ENCODE measurements around the gene RIMKLB. TPM values are rescaled to one million over a fixed set of nuclear protein-coding genes. Genes with fewer than 3 reads are reported as not detected.
"Not testable (repeated sequence)": the region's sequence is repeated elsewhere in the genome, so short reads cannot be mapped to it uniquely, and the experiment has no call there.

RIMKLB gene
- total RNA-seq, 2 experiments from 2014 or later, result 4.7 TPM

DNA sequence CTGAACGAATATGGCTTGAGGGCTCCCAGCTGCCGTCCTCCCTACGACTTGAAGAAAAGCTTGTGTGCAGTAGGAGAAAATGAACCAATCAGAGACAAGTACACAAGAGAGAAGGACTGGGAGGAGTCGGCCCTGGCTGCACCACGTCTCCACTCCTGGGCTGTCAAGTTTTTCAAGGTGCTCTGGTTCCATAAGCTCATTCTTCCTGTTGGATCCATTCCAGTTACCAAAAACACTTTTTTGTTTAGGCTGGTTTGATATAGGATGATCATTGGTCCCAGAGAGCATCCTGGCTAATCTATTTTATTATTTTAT is 121.8 kb downstream of the RIMKLB start:
- Mint-ChIP-seq H3K9me3 (no peaks in the 10 kb centered on the region), H3K27ac (no peak overlapping the region), H3K4me1 (no peaks in the 10 kb centered on the region), H3K27me3 (peaks cover 4% of the 10 kb centered on the region), H3K36me3 (ENCODE audit: low read depth) (no peaks in the 10 kb centered on the region), H3K4me3 (no peak overlapping the region)
- POLR2A ChIA-PET, result no interaction called here
- CTCF ChIA-PET, result interaction anchor here (0.9 to 1.6 kb wide), 2 partner anchors 22 to 224 kb away, joined by 3 read pairs; no protein-coding TSS in a partner anchor
- no peak for DNase-seq

DNA sequence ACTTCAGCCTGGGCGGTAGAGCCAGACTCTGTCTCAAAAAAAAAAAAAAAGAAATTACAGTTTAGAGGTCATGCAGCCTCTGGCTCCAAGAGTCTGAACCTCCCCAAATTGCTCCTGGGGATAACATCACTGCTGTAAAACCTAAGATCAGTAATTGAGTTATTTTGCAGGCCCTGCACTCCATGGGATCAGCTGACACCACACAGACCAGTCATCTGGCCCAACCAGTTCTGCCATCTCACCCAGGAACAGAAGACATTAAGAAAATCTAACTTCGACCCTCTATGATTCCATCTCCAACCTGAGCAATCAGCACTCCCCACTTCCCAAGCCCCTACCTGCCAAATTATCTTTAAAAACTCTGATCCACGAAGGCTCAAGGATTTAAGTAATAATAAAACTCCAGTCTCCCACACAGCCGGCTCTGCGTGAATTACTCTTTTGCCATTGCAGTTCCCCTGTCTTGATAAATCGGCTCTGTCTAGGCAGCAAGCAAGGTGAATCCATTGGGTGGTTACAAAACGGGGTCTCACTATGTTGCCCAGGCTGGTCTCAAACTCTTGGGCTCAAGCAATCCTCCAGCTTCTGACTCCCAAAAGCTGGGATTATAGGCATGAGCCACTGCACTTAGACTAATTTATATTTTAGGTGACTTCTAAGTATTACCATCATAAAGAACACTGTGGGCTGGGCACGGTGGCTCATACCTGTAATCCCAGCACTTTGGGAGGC is 123.1 kb downstream of the RIMKLB start:
- POLR2A ChIA-PET; CTCF ChIA-PET; DNase-seq; H3K4me1 Mint-ChIP-seq; H3K27ac Mint-ChIP-seq; H3K9me3 Mint-ChIP-seq; H3K4me3 Mint-ChIP-seq; H3K36me3 Mint-ChIP-seq (ENCODE audit: low read depth): not testable (repeated sequence)
- H3K27me3 Mint-ChIP-seq, result peaks cover 10% of the 10 kb centered on the region

DNA sequence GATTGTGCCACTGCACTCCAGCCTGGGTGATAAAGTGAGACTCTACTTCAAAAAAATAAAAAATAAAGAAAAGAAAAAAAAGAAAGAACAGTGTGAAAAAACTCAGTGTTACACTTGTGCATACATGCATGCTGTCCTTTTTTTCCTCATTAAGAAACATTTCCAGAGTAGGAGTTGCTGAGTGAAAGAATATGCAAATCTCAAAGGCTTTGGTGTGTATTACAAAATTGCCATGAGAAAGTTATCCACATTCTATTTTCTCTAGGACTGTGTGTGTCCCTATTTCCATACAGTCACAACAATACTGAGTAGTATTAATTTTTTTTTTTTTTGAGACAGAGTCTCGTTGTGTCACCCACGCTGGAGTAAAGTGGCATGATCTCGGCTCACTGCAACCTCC is 123.8 kb downstream of the RIMKLB start:
- ChIA-PET CTCF (no interaction called here), POLR2A (no interaction called here)
- H3K27ac Mint-ChIP-seq, result no peak overlapping the region
- peaks cover 10% of the 10 kb centered on the region for H3K27me3 Mint-ChIP-seq
- no peaks in the 10 kb centered on the region for H3K9me3 Mint-ChIP-seq
- no peaks in the 10 kb centered on the region for H3K36me3 Mint-ChIP-seq (ENCODE audit: low read depth)
- no peak for DNase-seq
- H3K4me3 Mint-ChIP-seq, result no peak overlapping the region
- no peaks in the 10 kb centered on the region for H3K4me1 Mint-ChIP-seq

DNA sequence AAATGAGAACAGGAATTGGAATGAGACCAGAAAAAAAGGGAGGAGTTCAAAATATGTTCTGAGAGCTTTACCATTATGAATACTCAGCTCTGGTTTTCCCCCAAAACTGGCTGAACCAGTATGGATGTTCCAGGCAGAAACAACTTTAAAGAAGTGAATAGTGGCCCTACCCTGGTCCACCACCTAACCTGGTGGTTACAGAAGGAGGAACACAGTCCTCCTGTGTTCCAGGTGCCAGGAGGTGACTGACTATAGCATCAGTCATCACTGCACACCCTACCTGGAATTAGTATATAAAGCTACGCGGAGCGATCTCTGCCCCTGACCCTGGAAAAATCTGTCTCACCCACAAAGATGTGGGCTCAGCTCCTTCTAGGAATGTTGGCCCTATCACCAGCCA is 124.5 kb downstream of the RIMKLB start, which contains the start of gene A2ML1:
Gene A2ML1, plus strand, starts transcription at position 324 of the 400 bp plus-strand sequence. Its CDS starts 31 bp downstream, at position 355.
- POLR2A ChIA-PET, result no interaction called here
- Mint-ChIP-seq H3K27me3 (peaks cover 13% of the 10 kb centered on the region), H3K4me1 (peaks cover under 1% of the 10 kb centered on the region), H3K9me3 (no peaks in the 10 kb centered on the region), H3K4me3 (no peak within 1 kb of the TSS), H3K36me3 (ENCODE audit: low read depth) (no peaks in the 10 kb centered on the region), H3K27ac (no peak within 1 kb of the TSS)
- CTCF ChIA-PET, result no interaction called here
- no peak for DNase-seq

DNA sequence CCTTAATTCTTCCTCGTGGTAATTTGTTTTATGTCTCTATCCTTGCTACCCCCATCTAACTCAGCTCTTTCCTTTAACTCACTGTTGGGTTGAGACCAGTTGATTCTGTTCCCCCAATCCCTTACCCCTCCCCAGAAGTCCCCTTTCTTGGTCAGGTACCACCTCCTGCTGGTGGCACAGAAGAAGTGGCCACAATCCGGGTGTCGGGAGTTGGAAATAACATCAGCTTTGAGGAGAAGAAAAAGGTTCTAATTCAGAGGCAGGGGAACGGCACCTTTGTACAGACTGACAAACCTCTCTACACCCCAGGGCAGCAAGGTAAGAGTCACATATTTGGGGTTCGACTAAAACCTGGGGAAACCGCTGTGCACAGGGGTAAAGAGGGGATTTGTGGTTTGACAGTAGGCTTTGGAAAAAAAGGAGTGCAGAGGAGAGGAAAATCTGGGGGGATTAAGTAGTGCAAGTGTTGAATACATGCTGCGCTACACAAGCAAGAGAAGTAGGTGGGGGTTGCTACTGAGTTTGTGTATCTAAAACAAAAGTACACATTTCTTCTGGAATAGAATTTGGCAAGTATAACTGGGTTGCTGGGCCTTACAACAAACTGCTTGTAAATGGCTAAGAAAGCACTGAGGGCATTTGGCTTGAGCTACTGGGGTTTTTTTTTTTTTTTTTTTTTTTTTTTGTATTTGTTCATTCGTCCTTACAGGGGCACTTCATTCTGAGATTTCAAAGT is 125.9 kb downstream of the RIMKLB start:
- POLR2A ChIA-PET, result no interaction called here
- DNase-seq, result no peak
- Mint-ChIP-seq H3K27ac (no peak overlapping the region), H3K4me1 (peaks cover 2% of the 10 kb centered on the region), H3K4me3 (no peak overlapping the region), H3K36me3 (ENCODE audit: low read depth) (no peaks in the 10 kb centered on the region), H3K9me3 (no peaks in the 10 kb centered on the region), H3K27me3 (peaks cover 17% of the 10 kb centered on the region)
- CTCF ChIA-PET, result no interaction called here

DNA sequence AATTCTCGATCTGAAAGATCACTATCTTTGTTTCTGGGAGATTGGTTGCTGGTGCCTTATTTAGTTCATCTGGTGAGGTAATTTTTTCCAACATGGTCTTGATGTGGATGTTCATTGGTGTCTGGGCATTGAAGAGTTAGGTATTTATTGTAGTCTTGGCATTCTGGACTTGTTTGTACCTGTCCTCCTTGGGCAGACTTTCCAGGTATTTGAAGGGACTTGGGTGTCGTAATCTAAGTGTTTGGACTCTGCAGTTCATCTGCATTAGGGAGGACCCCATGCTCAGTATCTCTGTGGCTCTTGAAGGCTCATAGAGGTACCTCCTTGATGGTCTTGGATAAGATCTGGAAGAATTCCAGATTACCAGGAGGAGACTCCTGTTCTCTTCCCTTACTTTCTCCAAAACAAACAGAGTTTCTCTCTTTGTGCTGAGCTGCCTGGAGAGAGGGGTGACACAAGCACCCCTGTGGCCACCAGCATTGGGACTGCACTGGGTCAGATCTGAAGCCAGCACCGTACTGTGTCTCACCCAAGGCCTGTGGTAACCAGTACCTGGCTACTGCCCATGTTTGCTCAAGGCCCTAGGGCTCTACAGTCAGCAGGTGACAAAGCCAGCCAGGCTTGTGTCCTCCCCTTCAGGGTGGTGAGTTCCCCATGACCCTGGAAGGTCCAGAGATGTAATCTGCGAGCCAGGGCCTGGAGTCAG is 129.9 kb downstream of the RIMKLB start:
- Mint-ChIP-seq H3K4me1 (peaks cover 2% of the 10 kb centered on the region), H3K9me3 (no peaks in the 10 kb centered on the region), H3K27me3 (peaks cover 17% of the 10 kb centered on the region), H3K27ac (no peak overlapping the region), H3K4me3 (no peak overlapping the region), H3K36me3 (ENCODE audit: low read depth) (no peaks in the 10 kb centered on the region)
- DNase-seq, result no peak
- ChIA-PET POLR2A (no interaction called here), CTCF (interaction anchor here (0.5 to 1.1 kb wide), 2 partner anchors 33 to 63 kb away, joined by 3 read pairs; no protein-coding TSS in a partner anchor)

DNA sequence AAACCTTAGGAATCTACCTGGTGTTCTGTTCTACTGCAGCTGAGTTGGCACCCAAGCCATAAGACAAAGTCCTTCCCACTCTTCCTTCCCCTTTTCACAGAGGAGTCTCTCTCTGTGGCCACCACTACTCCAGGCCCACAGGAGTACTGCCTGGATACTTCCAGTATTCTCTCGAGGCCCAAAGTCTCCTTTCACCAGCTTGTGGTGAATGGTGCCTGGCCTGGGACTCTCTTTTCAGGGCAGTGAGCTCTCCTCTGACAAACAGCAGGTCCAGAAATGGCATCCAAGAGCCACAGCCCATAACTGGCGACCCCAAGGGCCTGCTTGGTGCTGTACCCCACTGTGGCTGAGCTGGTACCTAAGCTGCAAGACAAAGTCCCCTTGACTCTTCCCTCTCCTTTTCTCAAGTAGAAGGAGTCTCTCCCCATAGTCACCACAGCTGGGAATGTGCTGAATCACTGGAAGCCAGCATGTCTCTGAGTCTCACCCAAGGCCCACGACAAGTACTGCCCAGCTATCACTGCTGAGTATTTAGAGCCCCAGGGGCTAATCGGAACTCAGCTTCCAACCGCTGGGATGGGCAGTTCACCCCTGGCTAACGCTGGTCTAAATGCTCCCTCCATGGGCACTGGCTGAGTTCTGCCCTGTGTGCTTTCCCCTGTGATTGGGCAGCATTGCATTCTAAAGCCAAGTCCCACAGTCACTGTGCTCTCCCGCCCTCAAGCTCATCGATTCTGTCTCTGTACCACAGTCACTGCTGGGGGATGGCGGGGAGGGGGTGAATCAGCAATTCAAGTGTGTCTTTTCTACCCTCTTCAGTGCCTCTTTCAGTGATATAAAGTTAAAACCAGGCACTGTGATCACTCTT is 130.7 kb downstream of the RIMKLB start:
- no peak overlapping the region for H3K27ac Mint-ChIP-seq
- no peaks in the 10 kb centered on the region for H3K9me3 Mint-ChIP-seq
- CTCF ChIA-PET, result interaction anchor here (0.5 to 1.1 kb wide), 2 partner anchors 32 to 62 kb away, joined by 3 read pairs; no protein-coding TSS in a partner anchor
- POLR2A ChIA-PET, result no interaction called here
- H3K4me1 Mint-ChIP-seq, result peaks cover 2% of the 10 kb centered on the region
- no peaks in the 10 kb centered on the region for H3K36me3 Mint-ChIP-seq (ENCODE audit: low read depth)
- H3K4me3 Mint-ChIP-seq, result no peak overlapping the region
- H3K27me3 Mint-ChIP-seq, result peaks cover 17% of the 10 kb centered on the region
- DNase-seq, result no peak

DNA sequence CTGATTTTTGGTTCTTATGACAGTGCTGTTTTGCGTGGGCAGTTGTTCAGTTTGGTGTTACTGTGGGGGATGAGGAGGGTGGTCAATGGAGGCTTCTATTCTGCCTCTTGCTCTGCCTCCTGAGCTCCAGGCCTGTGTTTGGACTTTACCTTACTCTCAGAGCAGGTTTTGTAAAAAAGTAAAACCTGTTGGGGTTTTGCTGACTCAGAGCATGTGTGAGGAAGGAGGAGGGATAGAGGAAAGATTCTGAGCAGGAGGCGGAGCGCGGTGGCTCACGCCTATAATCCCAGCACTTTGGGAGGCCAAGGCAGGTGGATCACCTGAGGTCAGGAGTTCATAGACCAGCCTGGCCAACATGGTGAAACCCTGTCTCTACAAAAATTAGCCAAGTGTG is 131.3 kb downstream of the RIMKLB start:
- H3K27me3 Mint-ChIP-seq, result peaks cover 13% of the 10 kb centered on the region
- DNase-seq, result no peak
- no peak overlapping the region for H3K4me3 Mint-ChIP-seq
- no peaks in the 10 kb centered on the region for H3K36me3 Mint-ChIP-seq (ENCODE audit: low read depth)
- H3K9me3 Mint-ChIP-seq, result no peaks in the 10 kb centered on the region
- CTCF ChIA-PET, result interaction anchor here (0.7 to 1.1 kb wide), 2 partner anchors 26 to 31 kb away, joined by 3 to 4 read pairs; no protein-coding TSS in a partner anchor
- POLR2A ChIA-PET, result no interaction called here
- no peak overlapping the region for H3K27ac Mint-ChIP-seq
- peaks cover 2% of the 10 kb centered on the region for H3K4me1 Mint-ChIP-seq

DNA sequence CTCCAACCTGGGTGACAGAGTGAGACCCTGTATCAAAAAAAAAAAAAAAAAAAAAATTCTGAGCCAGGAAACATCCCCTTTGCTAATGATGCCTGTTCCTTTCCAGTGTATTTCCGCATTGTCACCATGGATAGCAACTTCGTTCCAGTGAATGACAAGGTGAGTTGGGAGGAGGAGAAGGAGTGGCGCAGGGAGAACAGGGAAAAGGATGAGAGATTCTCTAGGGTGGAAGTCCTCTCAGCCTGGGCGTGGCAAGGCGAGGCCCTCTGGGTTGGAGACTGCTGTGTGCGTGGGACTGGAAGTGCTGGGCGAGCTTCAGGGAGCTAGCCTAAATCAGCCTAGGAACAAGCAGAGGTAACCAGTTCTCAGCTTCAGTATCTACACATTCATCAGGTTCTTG is 131.8 kb downstream of the RIMKLB start:
- H3K27me3 Mint-ChIP-seq, result peaks cover 13% of the 10 kb centered on the region
- H3K36me3 Mint-ChIP-seq (ENCODE audit: low read depth), result no peaks in the 10 kb centered on the region
- no peak for DNase-seq
- peaks cover 2% of the 10 kb centered on the region for H3K4me1 Mint-ChIP-seq
- H3K9me3 Mint-ChIP-seq, result no peaks in the 10 kb centered on the region
- ChIA-PET POLR2A (no interaction called here), CTCF (interaction anchor here (0.7 kb wide), 1 partner anchor 26 kb away, joined by 4 read pairs; no protein-coding TSS in a partner anchor)
- H3K4me3 Mint-ChIP-seq, result no peak overlapping the region
- H3K27ac Mint-ChIP-seq, result no peak overlapping the region

DNA sequence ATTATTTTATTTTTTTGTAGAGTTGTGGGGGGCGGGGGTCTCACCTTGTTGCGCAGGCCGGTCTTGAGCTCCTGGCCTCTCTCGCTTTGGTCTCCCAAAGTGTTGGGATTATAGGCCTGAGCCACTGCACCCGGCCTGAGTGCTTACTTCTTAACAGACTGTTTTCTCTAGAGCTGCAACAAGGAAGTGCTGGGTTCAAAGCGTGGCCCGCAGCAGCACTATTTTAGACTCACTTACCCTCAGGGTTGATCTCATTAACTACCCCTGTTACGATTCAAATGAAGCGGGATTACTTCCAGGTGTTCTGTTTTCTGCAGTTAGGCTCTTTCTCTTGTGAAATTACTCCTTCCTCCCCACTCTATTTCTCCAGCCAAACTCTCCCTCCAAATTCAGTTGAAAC is 133.3 kb downstream of the RIMKLB start:
- Mint-ChIP-seq H3K27ac (no peak overlapping the region), H3K9me3 (no peaks in the 10 kb centered on the region), H3K4me3 (no peak overlapping the region), H3K4me1 (peaks cover 2% of the 10 kb centered on the region), H3K27me3 (peaks cover 8% of the 10 kb centered on the region), H3K36me3 (ENCODE audit: low read depth) (no peaks in the 10 kb centered on the region)
- POLR2A ChIA-PET, result no interaction called here
- no peak for DNase-seq
- CTCF ChIA-PET, result no interaction called here

DNA sequence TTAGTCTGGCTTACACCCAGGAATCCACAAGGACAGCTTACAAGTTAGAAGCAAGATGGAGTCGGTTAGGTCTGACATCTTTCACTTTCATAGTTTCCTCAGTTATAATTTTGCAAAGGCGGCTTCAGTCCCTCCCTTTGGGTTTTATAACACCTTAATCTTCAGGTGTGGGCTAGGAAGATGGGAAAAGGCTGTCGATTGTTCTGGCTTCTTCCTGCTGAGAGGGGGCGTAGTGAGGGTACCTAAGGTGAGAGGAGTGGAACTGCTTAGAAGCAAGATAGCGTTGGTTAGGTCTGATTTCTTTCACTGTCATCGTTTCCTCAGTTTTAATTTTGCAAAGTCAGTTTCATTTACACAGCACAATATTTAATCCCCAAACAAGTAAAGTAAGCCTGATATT is 134.7 kb downstream of the RIMKLB start:
- no peak for DNase-seq
- Mint-ChIP-seq H3K27me3 (peaks cover 4% of the 10 kb centered on the region), H3K9me3 (no peaks in the 10 kb centered on the region), H3K36me3 (ENCODE audit: low read depth) (no peaks in the 10 kb centered on the region), H3K4me1 (no peaks in the 10 kb centered on the region), H3K27ac (no peak overlapping the region), H3K4me3 (no peak overlapping the region)
- CTCF ChIA-PET, result no interaction called here
- POLR2A ChIA-PET, result no interaction called here
